SK-N-SH treated with all-trans-retinoic acid at 6 μM for 48 hours (cell line): ENCODE results near the gene ABCB8.

Source experiments
- ATAC-seq: fragments of 200-7000 bp; cut with Tn5 transposase; 3 replicates; pipeline ENCODE4 v1.9.1; 2020; ENCODE audit warnings: mild to moderate bottlenecking, moderate library complexity
- ARNTL ChIP-seq: fragments of 450-650 bp; formaldehyde crosslinking; IDR thresholded peaks from 2 replicates; pipeline ENCODE4 v1.5.0; 2020; ENCODE audit warnings: low read depth, mild to moderate bottlenecking, moderate library complexity, borderline replicate concordance
- BACH2 ChIP-seq: fragments of 250-450 bp; sonication (Bioruptor Pico); IDR thresholded peaks from 2 replicates; pipeline ENCODE4 v1.9.0; 2021; ENCODE audit warnings: mild to moderate bottlenecking, borderline replicate concordance
- CSDC2 ChIP-seq: fragments of 250-450 bp; sonication (Bioruptor Pico); IDR thresholded peaks from 2 replicates; pipeline ENCODE4 v1.5.0; 2020; ENCODE audit warnings: mild to moderate bottlenecking, moderate library complexity
- CSRNP3 ChIP-seq: fragments of 250-450 bp; sonication (Bioruptor Pico); IDR thresholded peaks from 2 replicates; pipeline ENCODE4 v1.5.1; 2021; ENCODE audit warnings: mild to moderate bottlenecking, moderate library complexity
- SNAI2 ChIP-seq: fragments of 250-450 bp; sonication (Bioruptor Pico); IDR thresholded peaks from 2 replicates; pipeline ENCODE4 v1.5.0; 2020; ENCODE audit warnings: mild to moderate bottlenecking, moderate library complexity
- TCF4 ChIP-seq: fragments of 250-450 bp; sonication (Bioruptor Pico); IDR thresholded peaks from 2 replicates; pipeline ENCODE4 v1.8.0; 2021; ENCODE audit warnings: mild to moderate bottlenecking, moderate library complexity, borderline replicate concordance
- TOX ChIP-seq: fragments of 250-450 bp; sonication (Bioruptor Pico); IDR thresholded peaks from 2 replicates; pipeline ENCODE4 v1.8.0; 2021; ENCODE audit warnings: mild to moderate bottlenecking, moderate library complexity, borderline replicate concordance
- ZC3H10 ChIP-seq: fragments of 250-450 bp; sonication (Bioruptor Pico); IDR thresholded peaks from 2 replicates; pipeline ENCODE4 v1.5.1; 2021; ENCODE audit warnings: mild to moderate bottlenecking, moderate library complexity
- ZFP3 ChIP-seq: fragments of 250-450 bp; sonication (Bioruptor Pico); IDR thresholded peaks from 2 replicates; pipeline ENCODE4 v1.5.0; 2020; ENCODE audit warnings: mild to moderate bottlenecking, moderate library complexity
- ZFP30 ChIP-seq: fragments of 450-650 bp; formaldehyde crosslinking; IDR thresholded peaks from 2 replicates; pipeline ENCODE4 v1.5.0; 2022; ENCODE audit warnings: mild to moderate bottlenecking, moderate library complexity
- ZNF565 ChIP-seq: fragments of 450-650 bp; formaldehyde crosslinking; conservative IDR thresholded peaks from 2 replicates; pipeline ENCODE4 v1.5.0; 2020; ENCODE audit warnings: low read depth, mild to moderate bottlenecking, moderate library complexity
- ZNF70 ChIP-seq: fragments of 450-650 bp; formaldehyde crosslinking; IDR thresholded peaks from 2 replicates; pipeline ENCODE4 v1.5.0; 2020; ENCODE audit warnings: mild to moderate bottlenecking, moderate library complexity
- ZNF8 ChIP-seq: fragments of 450-650 bp; formaldehyde crosslinking; IDR thresholded peaks from 2 replicates; pipeline ENCODE4 v1.5.0; 2020; ENCODE audit warnings: mild to moderate bottlenecking, moderate library complexity
- TF ChIP-seq, protein P1 (sequence below): fragments of 250-450 bp; sonication (Bioruptor Pico); IDR thresholded peaks from 2 replicates; pipeline ENCODE4 v1.5.1; 2020; ENCODE audit warnings: low read depth, mild to moderate bottlenecking, moderate library complexity
- TF ChIP-seq, protein P2 (sequence below): fragments of 250-450 bp; sonication (Bioruptor Pico); IDR thresholded peaks from 2 replicates; pipeline ENCODE4 v1.5.0; 2020; ENCODE audit warnings: mild to moderate bottlenecking, moderate library complexity
- TF ChIP-seq, protein P3 (sequence below): fragments of 250-450 bp; sonication (Bioruptor Pico); IDR thresholded peaks from 2 replicates; pipeline ENCODE4 v1.8.0; 2021; ENCODE audit warnings: low read depth, mild to moderate bottlenecking, moderate library complexity, borderline replicate concordance

The ABCB8 gene

DNA sequence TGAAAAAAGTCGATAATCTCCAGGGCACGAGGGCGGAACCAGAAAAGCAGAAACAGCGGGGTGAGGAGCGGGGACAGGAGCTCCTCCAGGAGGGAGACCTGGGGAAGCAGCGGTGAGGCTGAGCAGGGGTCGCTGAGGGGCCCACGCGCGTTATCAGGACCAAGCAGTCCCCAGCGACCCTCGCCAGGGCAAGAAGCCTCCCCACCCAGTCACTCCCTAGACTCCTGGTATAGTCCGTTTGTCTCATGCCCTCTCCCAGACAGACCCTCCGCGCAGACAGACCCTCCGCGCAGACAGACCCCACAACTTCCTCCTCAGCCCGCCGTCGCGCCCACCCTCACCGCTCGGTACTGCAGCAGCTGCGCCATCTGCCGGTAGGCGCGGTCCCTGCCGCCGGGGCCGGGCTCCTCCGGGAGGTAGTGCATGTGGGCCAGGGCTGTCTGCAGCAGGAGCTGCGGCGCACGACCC lies 10.3 kb upstream of the ABCB8 start:
- TF ChIP-seq, protein P1, sequence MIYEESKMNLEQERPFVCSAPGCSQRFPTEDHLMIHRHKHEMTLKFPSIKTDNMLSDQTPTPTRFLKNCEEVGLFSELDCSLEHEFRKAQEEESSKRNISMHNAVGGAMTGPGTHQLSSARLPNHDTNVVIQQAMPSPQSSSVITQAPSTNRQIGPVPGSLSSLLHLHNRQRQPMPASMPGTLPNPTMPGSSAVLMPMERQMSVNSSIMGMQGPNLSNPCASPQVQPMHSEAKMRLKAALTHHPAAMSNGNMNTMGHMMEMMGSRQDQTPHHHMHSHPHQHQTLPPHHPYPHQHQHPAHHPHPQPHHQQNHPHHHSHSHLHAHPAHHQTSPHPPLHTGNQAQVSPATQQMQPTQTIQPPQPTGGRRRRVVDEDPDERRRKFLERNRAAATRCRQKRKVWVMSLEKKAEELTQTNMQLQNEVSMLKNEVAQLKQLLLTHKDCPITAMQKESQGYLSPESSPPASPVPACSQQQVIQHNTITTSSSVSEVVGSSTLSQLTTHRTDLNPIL (CRISPR knock-in tag) = no peak
- TF ChIP-seq ZNF8 = no peak
- TF ChIP-seq, all 23 proteins: peak for 0
- ATAC-seq = peak; percentile 87

DNA sequence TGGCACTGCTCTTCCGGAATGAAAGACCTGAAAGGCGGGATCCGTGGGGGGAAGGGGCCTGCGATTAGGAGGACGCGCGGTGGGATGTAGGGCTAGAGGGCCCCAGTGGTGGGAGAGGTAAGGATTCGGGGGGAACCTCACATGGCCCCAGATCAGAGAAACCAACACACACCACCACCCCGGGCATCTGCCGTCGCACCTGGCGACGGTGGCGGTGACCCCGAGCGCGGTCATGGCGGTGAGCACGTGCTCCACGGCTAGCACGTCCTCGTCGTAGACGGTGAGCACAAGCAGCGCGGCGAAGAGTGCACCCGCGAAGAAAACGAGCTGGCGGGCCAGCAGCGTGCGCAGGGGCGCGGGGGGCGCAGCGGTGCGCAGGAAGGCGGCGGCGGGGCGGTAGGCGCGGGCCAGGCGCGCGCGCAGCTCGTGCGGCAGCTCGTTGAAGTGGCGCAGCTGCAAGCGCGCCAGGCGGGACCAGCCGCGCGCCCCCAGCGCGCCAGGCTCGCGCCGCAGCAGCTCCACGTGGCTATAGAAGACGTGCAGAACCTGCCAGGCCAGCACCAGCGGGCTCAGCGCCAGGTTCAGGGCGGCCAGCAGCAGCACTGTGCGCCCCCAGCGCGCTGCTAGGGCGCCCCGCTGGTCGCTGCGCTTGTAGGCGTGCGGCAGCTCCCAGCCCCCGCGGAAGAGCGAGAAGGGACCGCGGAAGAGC lies 9.7 kb upstream of the ABCB8 start:
- TF ChIP-seq ZNF70 (CRISPR knock-in tag) (0 out of 2 replicates have a peak, but pooled peaks have one; percentile 40), ARNTL (no peak)
- TF ChIP-seq, all 23 proteins: peak for 1
- no peak; the same call in none of the 3 replicates for ATAC-seq

DNA sequence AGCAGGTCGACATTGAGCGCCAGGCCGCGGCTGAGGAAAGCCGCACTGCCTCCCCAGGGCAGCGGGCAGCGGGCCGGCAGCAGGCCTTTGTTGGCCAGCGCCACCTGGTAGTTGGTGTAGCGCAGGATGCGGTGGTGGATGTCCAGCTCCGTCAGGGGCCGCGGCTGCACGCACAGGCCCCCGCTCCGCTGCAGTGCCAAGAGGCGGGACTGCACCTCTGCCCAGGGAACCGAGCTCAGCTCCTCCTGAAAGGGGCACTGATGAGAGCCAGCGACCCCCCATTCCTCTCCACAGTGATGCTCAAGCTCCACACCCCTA lies 9.2 kb upstream of the ABCB8 start:
- TF ChIP-seq TCF4 (no peak), CSDC2 (CRISPR knock-in tag) (no peak), ARNTL (no peak)
- TF ChIP-seq, protein P2, sequence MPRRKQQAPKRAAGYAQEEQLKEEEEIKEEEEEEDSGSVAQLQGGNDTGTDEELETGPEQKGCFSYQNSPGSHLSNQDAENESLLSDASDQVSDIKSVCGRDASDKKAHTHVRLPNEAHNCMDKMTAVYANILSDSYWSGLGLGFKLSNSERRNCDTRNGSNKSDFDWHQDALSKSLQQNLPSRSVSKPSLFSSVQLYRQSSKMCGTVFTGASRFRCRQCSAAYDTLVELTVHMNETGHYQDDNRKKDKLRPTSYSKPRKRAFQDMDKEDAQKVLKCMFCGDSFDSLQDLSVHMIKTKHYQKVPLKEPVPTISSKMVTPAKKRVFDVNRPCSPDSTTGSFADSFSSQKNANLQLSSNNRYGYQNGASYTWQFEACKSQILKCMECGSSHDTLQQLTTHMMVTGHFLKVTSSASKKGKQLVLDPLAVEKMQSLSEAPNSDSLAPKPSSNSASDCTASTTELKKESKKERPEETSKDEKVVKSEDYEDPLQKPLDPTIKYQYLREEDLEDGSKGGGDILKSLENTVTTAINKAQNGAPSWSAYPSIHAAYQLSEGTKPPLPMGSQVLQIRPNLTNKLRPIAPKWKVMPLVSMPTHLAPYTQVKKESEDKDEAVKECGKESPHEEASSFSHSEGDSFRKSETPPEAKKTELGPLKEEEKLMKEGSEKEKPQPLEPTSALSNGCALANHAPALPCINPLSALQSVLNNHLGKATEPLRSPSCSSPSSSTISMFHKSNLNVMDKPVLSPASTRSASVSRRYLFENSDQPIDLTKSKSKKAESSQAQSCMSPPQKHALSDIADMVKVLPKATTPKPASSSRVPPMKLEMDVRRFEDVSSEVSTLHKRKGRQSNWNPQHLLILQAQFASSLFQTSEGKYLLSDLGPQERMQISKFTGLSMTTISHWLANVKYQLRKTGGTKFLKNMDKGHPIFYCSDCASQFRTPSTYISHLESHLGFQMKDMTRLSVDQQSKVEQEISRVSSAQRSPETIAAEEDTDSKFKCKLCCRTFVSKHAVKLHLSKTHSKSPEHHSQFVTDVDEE (CRISPR knock-in tag) = no peak
- TF ChIP-seq, protein P3, sequence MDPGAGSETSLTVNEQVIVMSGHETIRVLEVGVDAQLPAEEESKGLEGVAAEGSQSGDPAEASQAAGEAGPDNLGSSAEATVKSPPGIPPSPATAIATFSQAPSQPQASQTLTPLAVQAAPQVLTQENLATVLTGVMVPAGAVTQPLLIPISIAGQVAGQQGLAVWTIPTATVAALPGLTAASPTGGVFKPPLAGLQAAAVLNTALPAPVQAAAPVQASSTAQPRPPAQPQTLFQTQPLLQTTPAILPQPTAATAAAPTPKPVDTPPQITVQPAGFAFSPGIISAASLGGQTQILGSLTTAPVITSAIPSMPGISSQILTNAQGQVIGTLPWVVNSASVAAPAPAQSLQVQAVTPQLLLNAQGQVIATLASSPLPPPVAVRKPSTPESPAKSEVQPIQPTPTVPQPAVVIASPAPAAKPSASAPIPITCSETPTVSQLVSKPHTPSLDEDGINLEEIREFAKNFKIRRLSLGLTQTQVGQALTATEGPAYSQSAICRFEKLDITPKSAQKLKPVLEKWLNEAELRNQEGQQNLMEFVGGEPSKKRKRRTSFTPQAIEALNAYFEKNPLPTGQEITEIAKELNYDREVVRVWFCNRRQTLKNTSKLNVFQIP (CRISPR knock-in tag) = no peak
- no peak for ATAC-seq

- TF ChIP-seq, protein P2 (CRISPR knock-in tag) = no peak
- TF ChIP-seq TOX (CRISPR knock-in tag) = no peak
- TF ChIP-seq TCF4 = no peak
- no peak for TF ChIP-seq ZFP3 (CRISPR knock-in tag)
- TF ChIP-seq CSRNP3 (CRISPR knock-in tag) = no peak
- TF ChIP-seq ZFP30 (CRISPR knock-in tag) = no peak
- no peak for TF ChIP-seq SNAI2 (CRISPR knock-in tag)
- TF ChIP-seq BACH2 (CRISPR knock-in tag) = no peak
- TF ChIP-seq ZNF565 (CRISPR knock-in tag) = no peak
- TF ChIP-seq ZC3H10 (CRISPR knock-in tag) = no peak
- TF ChIP-seq, all 23 proteins: peak for 0
- no peak for ATAC-seq
Observed at GRCh38 chr7:151020231-151020630, 8.0 kb upstream of the ABCB8 start.
